Activated CD4-positive, alpha-beta T cell treated with anti-CD3 and anti-CD28 coated beads, Interleukin-10, Interleukin-2, amounts not matched to agents 100 ng/mL and 50 ng/mL, durations not matched to agents 16 hours and 8 hours (primary cell): Measurements from ENCODE around the gene ONECUT3.
"Not testable (repeated sequence)": the region's sequence is repeated elsewhere in the genome, so short reads cannot be mapped to it uniquely, and the experiment has no call there.

Source experiments
- DNase-seq: peaks from one replicate; pipeline ENCODE4 v3.0.0-alpha.2; 2020

Gene ONECUT3

GRCh38 chr19:1770866-1771576, 17.7 kb downstream of the ONECUT3 start:
- no peak for DNase-seq

DNA sequence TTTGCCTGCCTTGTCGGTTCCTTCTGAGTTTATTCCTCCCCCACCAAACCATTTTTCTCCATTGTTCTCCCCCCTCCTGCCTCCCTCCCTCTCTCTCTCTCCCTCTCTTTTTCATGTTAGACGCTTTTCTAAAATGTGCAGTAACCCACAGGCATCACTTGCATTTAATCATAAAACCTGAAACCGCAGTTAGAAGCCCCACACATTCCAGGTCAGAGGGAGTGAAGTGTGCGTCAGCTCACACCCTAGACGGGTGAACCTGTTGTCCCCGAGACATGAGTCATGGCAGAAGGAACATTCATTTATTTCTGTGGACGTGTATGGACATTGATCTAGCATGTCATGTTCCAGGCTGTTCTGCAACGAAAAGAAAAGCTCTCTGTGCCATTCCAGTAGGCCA, 19.9 kb downstream of the ONECUT3 start:
- DNase-seq = no peak

DNA sequence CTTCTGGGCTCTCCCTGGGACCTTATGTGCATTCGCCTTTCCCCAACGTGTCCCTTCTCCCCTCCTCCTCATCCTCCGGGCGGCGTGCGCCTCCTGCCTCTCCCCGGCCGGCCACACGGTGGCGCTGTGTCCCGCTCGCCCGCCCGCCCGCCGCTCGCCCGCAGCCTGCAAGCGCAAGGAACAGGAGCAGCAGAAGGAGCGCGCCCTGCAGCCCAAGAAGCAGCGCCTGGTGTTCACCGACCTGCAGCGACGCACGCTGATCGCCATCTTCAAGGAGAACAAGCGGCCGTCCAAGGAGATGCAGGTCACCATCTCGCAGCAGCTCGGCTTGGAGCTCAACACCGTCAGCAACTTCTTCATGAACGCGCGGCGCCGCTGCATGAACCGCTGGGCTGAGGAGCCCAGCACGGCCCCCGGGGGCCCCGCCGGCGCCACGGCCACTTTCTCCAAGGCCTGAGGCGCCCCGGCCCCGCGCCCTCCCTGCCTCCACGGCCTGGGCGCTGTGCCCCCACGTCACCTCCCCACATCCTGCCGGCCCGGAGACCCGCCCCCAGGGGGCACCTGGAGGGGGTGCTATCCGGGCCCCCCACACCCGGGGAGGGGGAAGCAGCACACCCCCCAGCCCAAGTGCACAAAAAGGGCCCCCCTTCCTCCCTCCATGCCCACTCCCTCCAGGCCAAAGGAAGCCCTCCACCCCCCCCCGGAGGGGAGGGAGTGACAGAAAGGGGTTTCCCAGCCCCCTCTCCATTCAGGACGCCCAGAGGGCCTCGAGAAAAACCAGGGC, 21.9 kb downstream of the ONECUT3 start:
- DNase-seq = peak; percentile 32

DNA sequence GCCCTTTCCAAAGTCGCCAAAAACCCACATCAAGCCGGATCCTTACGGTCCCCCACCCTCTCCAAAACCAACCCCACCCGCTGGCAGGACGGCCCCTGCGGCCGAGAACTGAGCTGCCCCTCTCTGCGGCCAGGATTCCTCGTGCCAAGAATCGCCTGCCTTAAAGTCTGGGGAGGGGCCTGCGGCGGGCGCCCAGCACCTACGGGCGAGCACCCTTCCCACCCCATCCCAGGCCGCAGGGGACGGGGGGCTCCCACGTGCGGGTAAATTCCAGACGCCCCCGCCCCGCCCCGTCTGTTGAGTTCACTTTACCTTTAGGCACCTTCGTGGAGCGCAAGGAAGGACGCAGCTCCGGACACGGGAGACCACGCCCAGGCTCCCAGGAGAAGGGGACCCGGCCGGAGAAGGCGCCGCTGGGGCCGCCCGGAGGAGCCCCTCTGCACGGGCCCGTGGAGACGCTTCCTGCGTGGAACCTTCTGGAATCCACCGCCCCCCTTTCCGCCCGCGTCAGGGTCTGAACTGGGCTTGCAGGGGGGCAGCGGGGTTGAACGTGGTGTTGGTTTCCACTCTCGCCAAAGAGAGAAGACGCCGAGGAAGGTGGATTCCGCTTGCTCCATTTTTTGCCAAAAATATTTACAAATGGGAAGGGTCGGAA, 22.8 kb downstream of the ONECUT3 start:
- no peak for DNase-seq

DNA sequence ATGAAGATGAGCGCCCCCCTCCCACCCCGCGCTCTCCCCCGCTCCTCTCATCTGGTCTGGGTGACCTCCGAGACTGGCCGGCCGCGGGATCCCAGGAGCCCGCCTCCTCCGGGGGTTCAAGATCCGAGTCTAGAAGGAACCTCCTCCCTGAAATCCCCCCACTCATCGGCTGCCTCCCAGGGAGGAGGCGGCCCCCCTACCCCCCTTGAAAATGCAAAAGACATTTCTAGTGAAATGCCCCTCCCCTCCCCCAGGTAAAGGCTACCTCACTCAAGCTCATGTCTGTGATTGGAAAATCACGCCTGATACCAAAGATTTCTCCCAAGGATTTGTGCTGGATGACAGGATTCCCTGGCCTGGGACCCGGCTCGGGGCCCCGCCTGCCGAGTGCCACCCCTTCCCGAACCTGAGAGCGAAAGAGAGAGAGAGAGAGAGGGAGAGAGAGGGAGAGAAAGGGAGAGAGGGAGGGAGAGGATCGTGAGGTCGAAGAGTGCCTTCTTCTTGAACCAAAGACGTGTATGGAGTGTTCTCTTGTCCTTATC, 23.4 kb downstream of the ONECUT3 start:
- DNase-seq = no peak

GRCh38 chr19:1777149-1777548, 23.8 kb downstream of the ONECUT3 start:
- no peak for DNase-seq

DNA sequence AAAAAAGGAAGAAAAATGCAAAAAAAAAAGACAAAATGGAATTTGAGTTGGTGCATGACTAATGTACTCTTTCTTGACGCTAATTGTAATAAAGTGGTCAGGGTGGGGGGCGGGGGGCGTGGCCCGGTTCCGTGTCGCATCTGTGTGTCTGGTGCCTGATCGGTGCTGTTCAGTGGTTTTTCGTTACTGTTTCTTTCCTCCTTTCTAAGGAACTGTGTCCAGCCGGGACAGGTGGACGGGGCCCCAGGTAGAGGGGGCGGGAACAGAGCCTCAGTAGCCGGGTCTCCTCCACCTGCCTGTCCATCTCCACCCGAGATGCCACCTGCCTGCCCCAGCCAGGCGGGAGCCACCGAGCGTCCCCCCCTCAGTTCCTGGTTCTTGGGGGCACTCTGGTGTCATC, 26.3 kb downstream of the ONECUT3 start:
- DNase-seq = no peak

- no peak for DNase-seq
Measured at GRCh38 chr19:1780272-1780958, 27.1 kb downstream of the ONECUT3 start.

DNA sequence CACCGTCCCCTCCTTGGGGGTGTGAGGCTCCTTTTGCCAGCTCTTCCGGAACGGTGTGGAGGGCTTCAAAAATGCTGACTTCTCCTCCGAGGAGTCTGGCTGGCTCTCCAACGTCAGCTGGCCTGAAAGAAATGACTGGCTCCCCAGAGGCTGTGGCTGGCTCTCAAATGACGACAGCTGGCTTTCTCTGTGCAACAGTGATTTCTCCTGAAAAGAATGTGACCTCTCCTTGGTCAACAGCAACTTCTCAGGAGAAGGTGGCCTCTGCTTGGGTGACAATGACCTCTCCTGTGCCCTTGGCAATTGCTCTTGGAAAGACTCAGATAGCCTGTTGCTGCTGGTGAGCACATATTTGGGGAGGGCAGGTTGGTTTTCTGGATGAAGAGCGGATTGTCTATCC, 29.2 kb downstream of the ONECUT3 start:
- DNase-seq = no peak

DNA sequence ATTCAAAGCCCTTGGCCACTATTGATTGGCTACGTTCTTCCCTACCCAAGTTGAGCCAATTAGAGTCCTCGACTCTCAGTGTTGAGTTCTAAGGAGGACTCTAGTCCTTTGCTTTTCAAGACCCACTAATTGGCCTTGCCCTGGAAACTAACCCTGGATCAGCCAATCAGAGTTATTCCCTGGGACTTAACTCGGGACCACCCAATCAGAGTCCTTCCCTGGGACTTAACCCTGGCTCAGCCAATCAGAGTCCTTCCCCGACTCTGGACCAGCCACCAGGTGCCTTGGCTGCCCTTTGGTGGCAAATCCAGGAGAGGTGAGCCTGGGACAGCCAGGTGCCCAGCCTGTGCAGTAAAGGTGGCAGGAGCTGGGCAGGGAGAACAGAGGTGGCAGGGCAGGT, 30.0 kb downstream of the ONECUT3 start:
- no peak for DNase-seq

GRCh38 chr19:1783874-1784273, 30.6 kb downstream of the ONECUT3 start:
- DNase-seq = no peak

DNA sequence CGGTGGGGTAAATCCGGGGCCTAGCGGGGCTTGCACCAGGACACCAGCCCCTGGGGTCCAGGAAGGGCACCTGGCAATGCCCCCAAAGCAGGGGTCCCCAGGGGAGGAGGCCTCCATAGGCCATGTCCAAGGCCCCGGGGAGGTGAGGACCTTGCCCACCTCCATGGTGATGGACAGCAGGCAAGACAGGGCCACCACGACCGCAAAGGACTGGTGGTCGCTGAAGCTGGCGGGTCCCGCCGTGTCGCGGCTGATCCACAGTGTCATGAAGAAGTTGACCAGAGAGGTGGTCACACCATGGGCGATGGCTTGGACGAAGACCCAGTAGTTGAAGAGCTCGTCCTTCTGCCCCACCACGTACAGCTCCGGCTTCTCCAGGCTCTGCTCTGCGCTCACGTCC, 32.0 kb downstream of the ONECUT3 start:
- no peak for DNase-seq

DNA sequence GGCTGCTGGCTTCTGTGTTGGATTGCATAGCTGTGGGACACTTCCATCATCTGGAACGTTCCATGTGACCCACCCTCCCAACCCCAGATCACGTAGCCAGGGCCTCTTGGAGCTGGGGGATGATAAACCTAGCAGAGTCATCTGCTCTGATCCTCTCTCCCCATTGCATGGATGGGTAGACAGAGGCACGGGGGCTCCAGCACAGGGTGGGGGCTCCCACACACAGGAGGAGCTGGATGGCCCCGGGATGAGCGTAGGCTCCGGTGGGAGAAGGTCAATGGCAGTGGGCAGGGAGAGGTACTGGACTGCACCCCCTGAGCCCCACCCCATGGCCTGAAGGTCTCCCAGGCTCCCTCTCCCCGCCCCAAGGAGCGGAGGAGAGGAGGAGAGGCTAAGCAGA, 33.4 kb downstream of the ONECUT3 start:
- DNase-seq = no peak

GRCh38 chr19:1787116-1787515, 33.8 kb downstream of the ONECUT3 start:
- no peak for DNase-seq

GRCh38 chr19:1789261-1790041, 36.1 kb downstream of the ONECUT3 start:
- no peak for DNase-seq

- DNase-seq = no peak
Measured at GRCh38 chr19:1790054-1790792, 36.9 kb downstream of the ONECUT3 start.

- no peak for DNase-seq
Measured at GRCh38 chr19:1791879-1792278, 38.6 kb downstream of the ONECUT3 start.

DNA sequence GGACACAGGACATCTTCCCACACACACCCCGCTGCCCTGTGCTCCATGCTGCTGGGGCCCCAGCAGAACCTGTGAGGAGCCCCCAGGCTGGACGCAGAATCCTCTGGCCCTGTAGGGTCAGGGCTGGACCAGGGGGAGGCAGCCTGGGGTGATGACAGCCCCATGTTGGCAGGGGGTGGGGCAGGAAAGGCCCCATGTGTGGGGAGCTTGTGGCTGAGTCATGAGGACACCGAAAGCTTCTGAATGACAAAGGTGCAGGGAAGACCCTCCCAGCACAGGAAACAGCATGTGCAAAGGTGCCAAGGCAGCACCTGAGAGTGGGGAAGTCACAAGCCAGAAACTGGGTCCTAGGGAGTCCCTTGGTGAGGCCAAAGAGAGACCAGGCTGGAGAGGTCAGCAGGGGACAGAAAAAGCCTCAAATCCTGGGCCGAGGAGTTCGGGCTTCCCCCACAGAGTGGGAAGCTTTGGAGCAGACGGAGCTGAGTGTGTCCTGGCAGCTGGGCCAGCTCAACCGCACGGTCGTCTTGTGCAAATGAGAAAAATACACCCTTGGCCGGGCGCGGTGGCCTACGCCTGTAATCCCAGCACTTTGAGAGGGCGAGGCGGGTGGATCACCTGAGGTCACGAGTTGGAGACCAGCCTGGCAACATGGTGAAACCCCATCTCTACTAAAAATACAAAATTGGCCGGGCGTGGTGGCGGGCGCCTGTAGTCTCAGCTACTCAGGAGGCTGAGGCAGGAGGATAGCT, 41.3 kb downstream of the ONECUT3 start:
- DNase-seq = peak; percentile 21

DNA sequence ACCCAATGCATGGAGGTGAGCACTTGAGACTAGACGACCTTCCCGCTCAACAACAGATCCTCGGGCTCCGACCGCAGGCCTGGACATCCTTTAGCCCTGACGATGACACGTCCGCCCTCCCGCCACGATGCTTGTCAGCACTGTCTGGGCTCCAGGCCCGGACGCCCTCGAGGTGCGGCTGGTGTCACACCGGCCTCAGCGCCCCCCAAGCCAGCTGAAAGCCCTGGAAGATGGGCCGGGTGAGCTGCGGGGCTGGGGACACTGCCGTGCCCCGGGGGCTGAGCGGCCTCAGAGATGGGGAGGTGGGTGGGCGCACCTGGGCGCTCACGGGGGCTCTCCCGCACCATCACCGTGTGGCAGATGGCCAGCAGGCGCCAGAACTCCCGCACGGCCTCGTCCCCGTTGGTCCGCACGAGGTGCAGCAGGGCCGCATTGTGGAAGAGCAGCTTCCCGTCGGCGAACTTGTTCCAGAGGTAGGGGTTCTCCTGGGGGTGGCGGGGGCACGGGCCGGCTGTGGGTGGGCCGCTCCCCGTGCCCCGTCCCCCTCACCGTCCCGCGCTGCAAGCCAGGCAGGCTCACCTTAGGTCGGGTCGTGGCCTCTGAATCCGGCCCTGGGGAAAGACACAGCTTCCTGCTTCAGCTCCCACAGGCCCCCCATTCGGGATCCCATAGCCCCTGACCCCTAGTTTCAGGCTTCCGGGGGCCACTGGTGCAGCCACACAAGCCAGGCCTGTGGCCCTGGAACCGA, 43.3 kb downstream of the ONECUT3 start:
- DNase-seq = no peak

DNA sequence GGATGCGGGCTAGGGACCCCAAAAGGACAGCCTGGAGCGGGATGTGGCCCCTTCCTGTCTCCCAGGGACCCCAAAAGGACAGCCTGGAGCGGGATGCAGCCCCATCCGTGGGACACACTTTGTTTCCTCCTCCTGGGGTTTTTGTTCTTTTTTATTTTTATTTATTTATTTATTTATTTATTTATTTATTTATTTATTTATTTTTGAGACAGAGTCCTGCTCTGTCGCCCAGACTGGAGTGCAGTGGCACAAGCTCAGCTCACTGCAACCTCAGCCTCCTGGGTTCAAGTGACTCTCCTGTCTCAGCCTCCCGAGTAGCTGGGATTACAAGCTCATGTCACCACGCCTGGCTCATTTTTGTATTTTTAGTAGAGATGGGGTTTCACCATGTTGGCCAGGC, 44.0 kb downstream of the ONECUT3 start:
- DNase-seq = not testable (repeated sequence)
